Measurements from ENCODE around the gene SHPK. TPM values are rescaled to one million over a fixed set of nuclear protein-coding genes. Genes with fewer than 3 reads are reported as not detected.

The SHPK gene, protein sequence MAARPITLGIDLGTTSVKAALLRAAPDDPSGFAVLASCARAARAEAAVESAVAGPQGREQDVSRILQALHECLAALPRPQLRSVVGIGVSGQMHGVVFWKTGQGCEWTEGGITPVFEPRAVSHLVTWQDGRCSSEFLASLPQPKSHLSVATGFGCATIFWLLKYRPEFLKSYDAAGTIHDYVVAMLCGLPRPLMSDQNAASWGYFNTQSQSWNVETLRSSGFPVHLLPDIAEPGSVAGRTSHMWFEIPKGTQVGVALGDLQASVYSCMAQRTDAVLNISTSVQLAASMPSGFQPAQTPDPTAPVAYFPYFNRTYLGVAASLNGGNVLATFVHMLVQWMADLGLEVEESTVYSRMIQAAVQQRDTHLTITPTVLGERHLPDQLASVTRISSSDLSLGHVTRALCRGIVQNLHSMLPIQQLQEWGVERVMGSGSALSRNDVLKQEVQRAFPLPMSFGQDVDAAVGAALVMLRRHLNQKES
- total RNA-seq = 6.2 and 9.5 TPM in 2 replicates

DNA sequence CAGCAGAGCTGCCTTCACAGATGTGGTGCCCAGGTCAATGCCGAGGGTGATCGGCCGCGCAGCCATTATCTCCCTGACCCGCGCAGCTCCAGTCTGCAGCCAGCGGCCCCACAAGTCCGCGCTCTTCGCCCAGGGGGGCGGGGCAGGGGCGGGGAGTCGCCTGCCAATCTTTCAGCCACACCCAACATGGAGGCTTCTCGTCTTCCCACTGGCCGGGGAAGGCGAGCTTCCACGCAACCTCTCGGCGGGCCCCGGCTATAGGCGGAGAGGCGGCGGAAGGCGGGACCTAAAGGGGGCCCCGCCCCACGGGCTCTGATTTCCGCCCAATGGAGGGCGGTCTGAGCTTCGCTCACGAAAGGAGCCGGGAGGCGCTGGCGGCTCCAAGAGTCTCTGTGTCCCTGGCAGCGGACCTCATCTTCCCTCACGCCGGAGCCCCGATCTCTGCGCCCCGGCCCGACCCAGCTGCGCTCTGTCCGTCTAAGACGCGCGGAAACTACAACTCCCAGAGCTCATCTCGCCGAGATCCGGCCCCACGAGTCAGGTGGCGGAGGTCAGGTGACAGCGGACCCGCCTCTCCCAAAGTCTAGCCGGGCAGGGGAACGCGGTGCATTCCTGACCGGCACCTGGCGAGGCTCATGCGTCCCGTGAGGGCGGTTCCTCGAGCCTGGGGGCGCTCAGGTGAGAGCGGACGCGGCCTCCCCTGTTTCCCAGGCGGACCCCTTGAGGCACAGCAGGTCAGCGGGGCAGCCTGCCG is at the start of gene SHPK, which contains the start of gene CTNS:
Gene SHPK (minus strand): TSS at position 97 of the 754 bp plus-strand sequence. CDS start 31 bp downstream, at position 66.
Gene CTNS (plus strand): TSS at position 607 of the 754 bp plus-strand sequence. CDS start 3,447 bp downstream, outside the sequence.

DNA sequence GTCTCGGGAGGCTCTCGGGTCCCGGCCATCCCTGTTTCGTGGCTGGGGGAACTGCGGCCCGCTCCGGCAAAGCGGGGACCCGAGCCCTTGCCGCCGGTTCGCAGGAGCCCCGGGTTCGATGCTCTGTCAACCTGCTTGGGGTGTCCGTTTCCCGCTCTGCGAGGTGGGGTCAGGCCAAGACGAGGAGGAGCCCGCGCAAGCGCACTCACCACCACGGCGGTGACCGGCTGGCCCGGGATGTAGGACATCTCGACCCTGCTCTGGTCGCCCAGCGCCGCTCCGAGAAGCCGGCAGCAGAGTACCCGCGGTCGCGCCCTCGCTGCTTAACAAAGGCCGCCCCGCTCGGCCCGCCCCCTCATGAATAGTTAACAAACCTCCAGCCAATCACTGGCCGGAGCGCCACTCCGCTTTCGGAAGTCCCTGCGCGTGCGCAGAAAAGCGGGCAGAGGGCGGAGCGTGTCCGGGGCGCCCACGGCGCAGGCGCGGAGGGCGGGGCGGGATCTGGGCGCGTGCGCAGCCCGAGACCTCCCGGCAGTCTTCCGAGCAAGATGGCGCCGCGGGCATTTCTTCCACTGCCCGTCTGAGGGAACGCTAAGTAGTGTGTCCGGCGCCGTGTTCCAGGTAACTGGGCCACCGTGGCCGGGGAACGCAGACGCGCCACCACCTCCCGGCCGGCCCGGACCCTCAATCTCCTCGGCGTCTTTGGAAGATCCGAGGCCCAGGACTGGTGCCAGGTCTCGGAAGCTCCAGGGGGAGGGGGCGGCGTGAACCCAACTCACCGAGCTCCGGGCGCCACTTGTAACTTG is 32.4 kb upstream of the SHPK start, which contains the start of the genes EMC6 and TAX1BP3:
Gene EMC6 (plus strand): TSS at position 534 of the 806 bp plus-strand sequence. CDS start 335 bp downstream, outside the sequence.
Gene TAX1BP3 (minus strand): TSS at position 300 of the 806 bp plus-strand sequence. CDS start 52 bp downstream, at position 248.

Other genes with a start within 250 kb of the SHPK start
- not detected in 2 replicates for gene OR3A2, start 249.9 kb downstream of the SHPK start, total RNA-seq
- not detected in 2 replicates for gene OR1E1, start 237.8 kb downstream of the SHPK start, total RNA-seq
- gene OR3A3, start 224.9 kb downstream of the SHPK start, total RNA-seq = not detected in 2 replicates
- not detected in 2 replicates for gene OR1E2, start 202.4 kb downstream of the SHPK start, total RNA-seq
- not detected in 2 replicates for gene SPATA22, start 164.4 kb downstream of the SHPK start, total RNA-seq
- not detected in 2 replicates for gene ASPA, start 160.3 kb downstream of the SHPK start, total RNA-seq
- 0.36 and 5.5 TPM in 2 replicates for gene TRPV3, start 78.4 kb downstream of the SHPK start, total RNA-seq
- 1.0 and 3.1 TPM in 2 replicates for gene TRPV1, start 26.8 kb downstream of the SHPK start, total RNA-seq
- gene CTNS, start 510 bp upstream of the SHPK start, total RNA-seq = 24.6 and 32.1 TPM in 2 replicates
- 150 and 163 TPM in 2 replicates for gene TAX1BP3, start 32.3 kb upstream of the SHPK start, total RNA-seq
- 12.0 and 26.3 TPM in 2 replicates for gene EMC6, start 32.6 kb upstream of the SHPK start, total RNA-seq
- gene P2RX5, start 59.9 kb upstream of the SHPK start, total RNA-seq = 1.4 and 4.3 TPM in 2 replicates
- gene HASPIN, start 87.7 kb upstream of the SHPK start, total RNA-seq = 0.34 and 0.50 TPM in 2 replicates
- gene ITGAE, start 164.9 kb upstream of the SHPK start, total RNA-seq = 10.9 and 23.2 TPM in 2 replicates
- 15.0 and 32.6 TPM in 2 replicates for gene NCBP3, start 210.0 kb upstream of the SHPK start, total RNA-seq

Data from nasal cavity respiratory epithelium epithelial cell of viscerocranial mucosa (primary cell).